SK-N-SH (cell line): ENCODE measurements around the gene CNST. TPM values are rescaled to one million over a fixed set of nuclear protein-coding genes. Genes with fewer than 3 reads are reported as not detected.

Experiments used
- CTCF ChIA-PET: fragments of 300-600, 350-600 bp; formaldehyde crosslinking; extraction: SDS; loops from one replicate; lab custom pipeline; 2021; lab: Yijun Ruan, JAX
- POLR2A ChIA-PET: fragments of 350-600 bp; sonication (Branson Sonifier 250); formaldehyde crosslinking; extraction: SDS; loops from one replicate; lab custom pipeline; 2020; ENCODE audit warnings: antibody characterized with exemption, inconsistent platforms; lab: Yijun Ruan, JAX
- DNase-seq: peaks from one replicate; pipeline ENCODE4 v3.0.0; 2012
- H2AFZ ChIP-seq: fragments of 200-600 bp; sonication (generic); 2 replicates; pipeline ENCODE4 v1.8.1; 2016; ENCODE audit warnings: antibody characterized with exemption, mild to moderate bottlenecking, low read depth
- H3F3A ChIP-seq: fragments of 200-600 bp; sonication (generic); replicated peaks from 2 replicates; pipeline ENCODE3; 2016; ENCODE audit warnings: antibody characterized with exemption, mild to moderate bottlenecking; ENCODE audit not compliant: insufficient read depth
- H3K27ac ChIP-seq, 2 experiments: fragments of 200-500 bp in 1 of 2; fragments of 200-600 bp in 1 of 2; sonication (Bioruptor generic) in 1 of 2; sonication (generic), shearing (Covaris generic) in 1 of 2; 2 replicates each; pipeline versions ENCODE4 v1.5.1 to v1.6.1; 2014 to 2016; ENCODE audit warnings: low read depth in 2 of 2, inconsistent platforms in 1 of 2, low read length in 1 of 2, mild to moderate bottlenecking in 1 of 2, mixed read lengths in 1 of 2
- H3K27me3 ChIP-seq: fragments of 200-600 bp; sonication (generic), shearing (Covaris generic); 2 replicates; pipeline ENCODE4 v1.6.1; 2016; ENCODE audit warnings: mixed run types; ENCODE audit not compliant: insufficient read depth
- H3K36me3 ChIP-seq, 2 experiments: fragments of 200-500 bp in 1 of 2; fragments of 200-600 bp in 1 of 2; sonication (Bioruptor generic) in 1 of 2; sonication (generic) in 1 of 2; replicated peaks in 1 of 2; 2 replicates each; pipeline versions ENCODE3 to v1.5.1; 2014 to 2016; ENCODE audit warnings: low read length in 1 of 2, mild to moderate bottlenecking in 1 of 2; ENCODE audit not compliant: insufficient read depth in 2 of 2, control insufficient read depth in 1 of 2
- H3K4me1 ChIP-seq, 2 experiments: fragments of 200-500 bp in 1 of 2; fragments of 200-600 bp in 1 of 2; sonication (Bioruptor generic) in 1 of 2; sonication (generic), shearing (Covaris generic) in 1 of 2; 2 replicates each; pipeline versions ENCODE4 v1.5.1 to v1.6.1; 2014 to 2016; ENCODE audit warnings: low read depth in 1 of 2, low read length in 1 of 2, mixed run types in 1 of 2; ENCODE audit not compliant: insufficient read depth in 2 of 2, control insufficient read depth in 1 of 2
- H3K4me2 ChIP-seq: fragments of 200-600 bp; sonication (generic), shearing (Covaris generic); 2 replicates; pipeline ENCODE4 v1.6.1; 2017; ENCODE audit warnings: mixed run types
- H3K4me3 ChIP-seq, 2 experiments: fragments of 200-500 bp in 1 of 2; fragments of 200-600 bp in 1 of 2; sonication (Bioruptor generic) in 1 of 2; sonication (generic), shearing (Covaris generic) in 1 of 2; 2 replicates each; pipeline versions ENCODE4 v1.5.1 to v1.8.1; 2014 to 2016; ENCODE audit warnings: low read depth in 2 of 2, inconsistent platforms in 1 of 2, low read length in 1 of 2, mild to moderate bottlenecking in 1 of 2, mixed read lengths in 1 of 2, moderate library complexity in 1 of 2
- H3K79me2 ChIP-seq: fragments of 200-600 bp; sonication (generic); 2 replicates; pipeline ENCODE4 v1.8.1; 2017; ENCODE audit warnings: mild to moderate bottlenecking; ENCODE audit not compliant: insufficient read depth
- H3K9ac ChIP-seq: fragments of 200-600 bp; sonication (generic); 2 replicates; pipeline ENCODE4 v1.6.1; 2017; ENCODE audit warnings: mixed run types
- H3K9me2 ChIP-seq: fragments of 200-600 bp; sonication (generic); 2 replicates; pipeline ENCODE4 v1.6.1; 2017; ENCODE audit warnings: mixed run types
- H3K9me3 ChIP-seq: fragments of 200-600 bp; sonication (generic); 2 replicates; pipeline ENCODE4 v1.6.1; 2017; ENCODE audit warnings: mixed run types, mild to moderate bottlenecking, moderate library complexity
- H4K20me1 ChIP-seq: fragments of 200-600 bp; sonication (generic); 2 replicates; pipeline ENCODE4 v1.6.1; 2017; ENCODE audit warnings: mild to moderate bottlenecking, mixed run types; ENCODE audit not compliant: insufficient read depth
- CHD2 ChIP-seq: fragments of 150-350 bp; IDR thresholded peaks from 2 replicates; pipeline ENCODE4 v1.6.1; 2018; ENCODE audit warnings: low read length; ENCODE audit not compliant: partially characterized antibody
- ELF1 ChIP-seq: IDR thresholded peaks from 2 replicates; pipeline ENCODE4 v1.4.0; 2012
- EP300 ChIP-seq, 2 experiments: IDR thresholded peaks; 2 replicates each; pipeline versions ENCODE4 v1.4.0 to v1.6.1; 2012; ENCODE audit warnings: borderline replicate concordance in 1 of 2, low read depth in 1 of 2, low read length in 1 of 2
- EZH2phosphoT487 ChIP-seq: fragments of 200-600 bp; sonication (generic); IDR thresholded peaks from 2 replicates; pipeline ENCODE4 v1.6.1; 2017; ENCODE audit warnings: low read depth, mixed run types, mild to moderate bottlenecking, antibody characterized with exemption, moderate library complexity, borderline replicate concordance
- FOSL2 ChIP-seq: IDR thresholded peaks from 2 replicates; pipeline ENCODE4 v1.4.0; 2012; ENCODE audit warnings: low read depth, mild to moderate bottlenecking, moderate library complexity, borderline replicate concordance
- FOXJ3 ChIP-seq: sonication (generic); formaldehyde crosslinking; IDR thresholded peaks from 2 replicates; pipeline ENCODE4 v1.5.1; 2020; ENCODE audit warnings: mild to moderate bottlenecking, missing genetic modification reagents
- GATA2 ChIP-seq: sonication (generic); formaldehyde crosslinking; IDR thresholded peaks from 2 replicates; pipeline ENCODE4 v1.5.0; 2020; ENCODE audit warnings: mild to moderate bottlenecking, missing genetic modification reagents
- JUND ChIP-seq: IDR thresholded peaks from 2 replicates; pipeline ENCODE4 v1.4.0; 2012
- MAX ChIP-seq: IDR thresholded peaks from 2 replicates; pipeline ENCODE4 v1.4.0; 2012; ENCODE audit warnings: low read depth
- MEF2A ChIP-seq: IDR thresholded peaks from 2 replicates; pipeline ENCODE4 v1.4.0; 2012; ENCODE audit warnings: low read depth, borderline replicate concordance
- NFIC ChIP-seq: IDR thresholded peaks from 2 replicates; pipeline ENCODE4 v1.4.0; 2012; ENCODE audit warnings: borderline replicate concordance
- NRF1 ChIP-seq: IDR thresholded peaks from 2 replicates; pipeline ENCODE4 v1.6.1; 2012; ENCODE audit warnings: low read depth, mild to moderate bottlenecking, low read length
- PBX3 ChIP-seq: IDR thresholded peaks from 2 replicates; pipeline ENCODE4; 2012
- POLR2AphosphoS5 ChIP-seq: IDR thresholded peaks from 2 replicates; pipeline ENCODE4 v1.6.1; 2012; ENCODE audit warnings: low read depth, low read length
- RFX5 ChIP-seq: IDR thresholded peaks from 2 replicates; pipeline ENCODE4 v1.6.1; 2012; ENCODE audit warnings: mild to moderate bottlenecking, improper control_type of control experiment, low read length
- RXRA ChIP-seq: IDR thresholded peaks from 2 replicates; pipeline ENCODE4 v1.4.0; 2012; ENCODE audit warnings: low read depth, mild to moderate bottlenecking, borderline replicate concordance
- SMC3 ChIP-seq: IDR thresholded peaks from 2 replicates; pipeline ENCODE4 v1.6.1; 2012; ENCODE audit warnings: low read depth, low read length, improper control_type of control experiment
- TAF1 ChIP-seq: IDR thresholded peaks from 2 replicates; pipeline ENCODE4 v1.6.1; 2012; ENCODE audit warnings: low read depth, mild to moderate bottlenecking, low read length, moderate library complexity, borderline replicate concordance
- TEAD4 ChIP-seq: IDR thresholded peaks from 2 replicates; pipeline ENCODE4 v1.4.0; 2012; ENCODE audit warnings: mild to moderate bottlenecking, borderline replicate concordance; ENCODE audit not compliant: insufficient read depth
- USF1 ChIP-seq: IDR thresholded peaks from 2 replicates; pipeline ENCODE4 v1.4.0; 2012; ENCODE audit warnings: low read depth, borderline replicate concordance
- YY1 ChIP-seq: IDR thresholded peaks from 2 replicates; pipeline ENCODE4 v1.4.0; 2012; ENCODE audit warnings: low read depth, mild to moderate bottlenecking
- WGBS: methylation state at CpG from one replicate; pipeline ENCODE4 v1.1.6; 2017; ENCODE audit warnings: low lambda C conversion rate; 5-methylcytosine and 5-hydroxymethylcytosine counted together
- polyA plus RNA-seq, 3 experiments: library from polyadenylated mRNA; depleted of rRNA; stranded (reverse); fragments of >200 nt; gene quantifications; 2 replicates each; pipeline ENCODE4 v1.2.3, GENCODE V29; 2012
- TF ChIP-seq, protein P1 (sequence below): fragments of 150-350 bp; IDR thresholded peaks from 2 replicates; pipeline ENCODE4 v1.6.1; 2016; ENCODE audit warnings: mild to moderate bottlenecking, low read depth, low read length
- TF ChIP-seq, protein P2 (sequence below): fragments of 150-350 bp; IDR thresholded peaks from 2 replicates; pipeline ENCODE4 v1.6.1; 2017; ENCODE audit warnings: antibody characterized with exemption, low read length, low read depth, borderline replicate concordance
- TF ChIP-seq, protein P3 (sequence below): fragments of 200-600 bp; sonication (generic); IDR thresholded peaks from 2 replicates; pipeline ENCODE4 v1.6.1; 2017; ENCODE audit warnings: antibody characterized with exemption, mild to moderate bottlenecking, moderate library complexity

The CNST gene
- polyA plus RNA-seq, 1 of the 3 experiments (the other 2 are of a cell fraction) = 21.7 TPM

- H3K4me3 ChIP-seq = no peak overlapping the region
- H3K79me2 ChIP-seq = peaks cover 80% of the 10 kb centered on the region
- WGBS = 34% methylated on average over 17 of the region's 18 CpGs
- H3K4me1 ChIP-seq = peaks cover 11 to 25% of the 10 kb centered on the region in 2 experiments; a peak in 3 of 4 replicates
- peak; percentile 42 for DNase-seq
- H2AFZ ChIP-seq = no peak overlapping the region
- ChIA-PET CTCF (interaction anchor here (1.0 to 1.3 kb wide), 2 partner anchors 9 to 15 kb away, joined by 3 read pairs; no protein-coding TSS in a partner anchor), POLR2A (no interaction called here)
- H3K9me2 ChIP-seq = no peaks in the 10 kb centered on the region
- peak overlapping the region; percentile 66 to 86; a peak in 3 of 4 replicates for H3K27ac ChIP-seq
- H3K27me3 ChIP-seq = no peaks in the 10 kb centered on the region
- H3K9ac ChIP-seq = peak overlapping the region; percentile 51; the same call in 1 of the 2 replicates
- no peaks in the 10 kb centered on the region for H3K36me3 ChIP-seq
- no peaks in the 10 kb centered on the region for H3K9me3 ChIP-seq
- no peaks in the 10 kb centered on the region for H4K20me1 ChIP-seq
- H3K4me2 ChIP-seq = peak overlapping the region; percentile 35
- H3F3A ChIP-seq = peaks cover 14% of the 10 kb centered on the region
- no peak for TF ChIP-seq NRF1
- TF ChIP-seq NFIC = peak; percentile 47; the same call in 1 of the 2 replicates
- TF ChIP-seq MAX = peak; percentile 96
- TF ChIP-seq FOSL2 = peak; percentile 71
- TF ChIP-seq PBX3 = peak; percentile 48
- TF ChIP-seq TAF1 = no peak
- peak; percentile 75; the same call in 1 of the 2 replicates for TF ChIP-seq TEAD4
- TF ChIP-seq, protein P1, sequence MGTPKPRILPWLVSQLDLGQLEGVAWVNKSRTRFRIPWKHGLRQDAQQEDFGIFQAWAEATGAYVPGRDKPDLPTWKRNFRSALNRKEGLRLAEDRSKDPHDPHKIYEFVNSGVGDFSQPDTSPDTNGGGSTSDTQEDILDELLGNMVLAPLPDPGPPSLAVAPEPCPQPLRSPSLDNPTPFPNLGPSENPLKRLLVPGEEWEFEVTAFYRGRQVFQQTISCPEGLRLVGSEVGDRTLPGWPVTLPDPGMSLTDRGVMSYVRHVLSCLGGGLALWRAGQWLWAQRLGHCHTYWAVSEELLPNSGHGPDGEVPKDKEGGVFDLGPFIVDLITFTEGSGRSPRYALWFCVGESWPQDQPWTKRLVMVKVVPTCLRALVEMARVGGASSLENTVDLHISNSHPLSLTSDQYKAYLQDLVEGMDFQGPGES = no peak
- no peak for TF ChIP-seq EZH2phosphoT487
- peak; percentile 69; the same call in 1 of the 2 replicates for TF ChIP-seq MEF2A
- TF ChIP-seq GATA2 (CRISPR knock-in tag) = no peak
- TF ChIP-seq SMC3 = 0 out of 2 replicates have a peak, but pooled peaks have one; percentile 14
- TF ChIP-seq, protein P2, sequence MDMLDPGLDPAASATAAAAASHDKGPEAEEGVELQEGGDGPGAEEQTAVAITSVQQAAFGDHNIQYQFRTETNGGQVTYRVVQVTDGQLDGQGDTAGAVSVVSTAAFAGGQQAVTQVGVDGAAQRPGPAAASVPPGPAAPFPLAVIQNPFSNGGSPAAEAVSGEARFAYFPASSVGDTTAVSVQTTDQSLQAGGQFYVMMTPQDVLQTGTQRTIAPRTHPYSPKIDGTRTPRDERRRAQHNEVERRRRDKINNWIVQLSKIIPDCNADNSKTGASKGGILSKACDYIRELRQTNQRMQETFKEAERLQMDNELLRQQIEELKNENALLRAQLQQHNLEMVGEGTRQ = 0 out of 2 replicates have a peak, but pooled peaks have one; percentile 20
- peak; percentile 81; the same call in 1 of the 2 replicates for TF ChIP-seq RXRA
- TF ChIP-seq FOXJ3 (CRISPR knock-in tag) = no peak
- TF ChIP-seq RFX5 = no peak
- TF ChIP-seq USF1 = peak; percentile 71
- TF ChIP-seq, protein P3, sequence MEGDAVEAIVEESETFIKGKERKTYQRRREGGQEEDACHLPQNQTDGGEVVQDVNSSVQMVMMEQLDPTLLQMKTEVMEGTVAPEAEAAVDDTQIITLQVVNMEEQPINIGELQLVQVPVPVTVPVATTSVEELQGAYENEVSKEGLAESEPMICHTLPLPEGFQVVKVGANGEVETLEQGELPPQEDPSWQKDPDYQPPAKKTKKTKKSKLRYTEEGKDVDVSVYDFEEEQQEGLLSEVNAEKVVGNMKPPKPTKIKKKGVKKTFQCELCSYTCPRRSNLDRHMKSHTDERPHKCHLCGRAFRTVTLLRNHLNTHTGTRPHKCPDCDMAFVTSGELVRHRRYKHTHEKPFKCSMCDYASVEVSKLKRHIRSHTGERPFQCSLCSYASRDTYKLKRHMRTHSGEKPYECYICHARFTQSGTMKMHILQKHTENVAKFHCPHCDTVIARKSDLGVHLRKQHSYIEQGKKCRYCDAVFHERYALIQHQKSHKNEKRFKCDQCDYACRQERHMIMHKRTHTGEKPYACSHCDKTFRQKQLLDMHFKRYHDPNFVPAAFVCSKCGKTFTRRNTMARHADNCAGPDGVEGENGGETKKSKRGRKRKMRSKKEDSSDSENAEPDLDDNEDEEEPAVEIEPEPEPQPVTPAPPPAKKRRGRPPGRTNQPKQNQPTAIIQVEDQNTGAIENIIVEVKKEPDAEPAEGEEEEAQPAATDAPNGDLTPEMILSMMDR = peak; percentile 44
- TF ChIP-seq ELF1 = no peak
- TF ChIP-seq YY1 = no peak
- peak in 1 of 2 experiments; percentile 77; a peak in 1 of 4 replicates for TF ChIP-seq EP300 (IDR thresholded peaks at IDR 0.05; ENCODE audit: borderline replicate concordance in 1 of 2, low read depth in 1 of 2, low read length in 1 of 2)
- peak; percentile 55; the same call in 1 of the 2 replicates for TF ChIP-seq JUND
- TF ChIP-seq CHD2 = no peak
- peak; percentile 14; the same call in 1 of the 2 replicates for TF ChIP-seq POLR2AphosphoS5
Observed at GRCh38 chr1:246608616-246609376, 42.5 kb downstream of the CNST start.
